ENCODE measurements around the gene CYBC1. TPM values are rescaled to one million over a fixed set of nuclear protein-coding genes. Genes with fewer than 3 reads are reported as not detected.
A peak's percentile ranks its signal among the peaks of the same experiment; 100 is the strongest.

CYBC1 gene
- total and polyA plus RNA-seq, 9 of the 15 experiments (the other 6 are each of a cell fraction or from before 2014, with no cell fraction given): 1.3 to 71.8 (median 49.9) TPM

DNA sequence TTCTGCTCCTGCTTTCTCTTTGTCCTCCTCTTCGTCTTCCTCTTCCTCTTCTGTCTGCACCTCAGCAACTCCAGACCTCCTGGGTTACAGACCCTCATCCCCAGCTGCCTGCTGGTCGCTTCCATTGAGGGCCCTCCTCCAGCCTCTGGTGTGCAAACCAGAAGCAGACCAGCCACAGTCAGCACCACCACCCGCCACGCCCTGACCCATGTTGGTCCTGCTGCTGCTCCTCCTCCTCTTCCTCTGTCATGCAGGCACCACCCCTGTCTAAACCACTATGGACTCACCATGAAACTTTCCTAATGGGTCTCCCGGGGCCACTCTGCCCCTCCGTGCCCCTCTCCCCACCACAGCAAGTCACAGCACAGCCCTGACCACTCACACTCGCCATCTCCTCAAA is 20.7 kb downstream of the CYBC1 start:
- ATAC-seq: peak; percentile 42; the same call in 2 of the 3 replicates
- intact Hi-C loops (cut with micrococcal nuclease): no loop called here
- WGBS (ENCODE audit: insufficient coverage, low coverage, missing lambda C conversion rate): 38% methylated on average over 5 of the region's 7 CpGs

More for the DNA sequence above, 20.7 kb downstream of the CYBC1 start:
- FAIRE-seq: no peak
- Histone ChIP-seq H3K9ac (ENCODE audit: insufficient read depth in 1 of 2, low read depth in 2 of 2, low read length in 2 of 2) (peak overlapping the region in 1 of 2 experiments; percentile 79; a peak in 2 of 4 replicates), H3K4me1 (replicated peaks in 1 of 2; ENCODE audit: control insufficient read depth in 2 of 2, insufficient read depth in 2 of 2, low read length in 2 of 2) (peaks cover 0 to 24% of the 10 kb centered on the region in 2 experiments; a peak in 2 of 5 replicates), H2AFZ (ENCODE audit: low read depth, low read length) (no peak overlapping the region), H3K36me3 (ENCODE audit: control insufficient read depth, insufficient read depth, low read length) (no peaks in the 10 kb centered on the region), H3K27me3 (ENCODE audit: control insufficient read depth in 2 of 2, insufficient read depth in 2 of 2, low read length in 2 of 2) (no peaks in the 10 kb centered on the region), H3K4me3 (no peak overlapping the region), H4K20me1 (replicated peaks; ENCODE audit: control insufficient read depth, insufficient read depth, low read length) (no peaks in the 10 kb centered on the region), H3K9me3 (replicated peaks; ENCODE audit: control insufficient read depth, insufficient read depth, low read depth, low read length) (no peaks in the 10 kb centered on the region), H3K27ac (ENCODE audit: extremely low read depth, low read depth, low read length) (no peak overlapping the region), H3K9me1 (ENCODE audit: control insufficient read depth, insufficient read depth, low read length) (no peaks in the 10 kb centered on the region), H3K79me2 (ENCODE audit: control insufficient read depth, insufficient read depth, low read length) (no peaks in the 10 kb centered on the region), H3K4me2 (ENCODE audit: insufficient read depth, low read length) (no peak overlapping the region)
- DNase-seq (ENCODE audit: extremely low read depth in 1 of 4, low spot score in 3 of 4): no peak
- TF ChIP-seq PHF20 (IDR thresholded peaks at IDR 0.05; ENCODE audit: partially characterized antibody) (no peak), CREBBP (IDR thresholded peaks at IDR 0.05; ENCODE audit: low read depth, low read length) (no peak), TSC22D4 (tag; IDR thresholded peaks at IDR 0.05) (no peak), PHTF2 (CRISPR knock-in tag; IDR thresholded peaks at IDR 0.05) (no peak), ZNF146 (CRISPR knock-in tag; IDR thresholded peaks at IDR 0.05; ENCODE audit: unreplicated experiment) (no peak), RBM34 (IDR thresholded peaks at IDR 0.05; ENCODE audit: borderline replicate concordance, insufficient read depth, low read length) (no peak), ZNF274 (IDR thresholded peaks at IDR 0.05; ENCODE audit: borderline replicate concordance, low read depth, low read length) (no peak), ESRRA (IDR thresholded peaks at IDR 0.05; ENCODE audit: borderline replicate concordance, low read depth) (no peak), PRPF4 (IDR thresholded peaks at IDR 0.05; ENCODE audit: insufficient read depth, low read depth, low read length, poor library complexity, severe bottlenecking) (no peak), TAF15 (IDR thresholded peaks at IDR 0.05; ENCODE audit: low read depth, low read length) (no peak), ZNF140 (CRISPR knock-in tag; IDR thresholded peaks at IDR 0.05) (no peak), SRF (CRISPR knock-in tag; IDR thresholded peaks at IDR 0.05) (no peak)
- TF ChIP-seq, protein P1, sequence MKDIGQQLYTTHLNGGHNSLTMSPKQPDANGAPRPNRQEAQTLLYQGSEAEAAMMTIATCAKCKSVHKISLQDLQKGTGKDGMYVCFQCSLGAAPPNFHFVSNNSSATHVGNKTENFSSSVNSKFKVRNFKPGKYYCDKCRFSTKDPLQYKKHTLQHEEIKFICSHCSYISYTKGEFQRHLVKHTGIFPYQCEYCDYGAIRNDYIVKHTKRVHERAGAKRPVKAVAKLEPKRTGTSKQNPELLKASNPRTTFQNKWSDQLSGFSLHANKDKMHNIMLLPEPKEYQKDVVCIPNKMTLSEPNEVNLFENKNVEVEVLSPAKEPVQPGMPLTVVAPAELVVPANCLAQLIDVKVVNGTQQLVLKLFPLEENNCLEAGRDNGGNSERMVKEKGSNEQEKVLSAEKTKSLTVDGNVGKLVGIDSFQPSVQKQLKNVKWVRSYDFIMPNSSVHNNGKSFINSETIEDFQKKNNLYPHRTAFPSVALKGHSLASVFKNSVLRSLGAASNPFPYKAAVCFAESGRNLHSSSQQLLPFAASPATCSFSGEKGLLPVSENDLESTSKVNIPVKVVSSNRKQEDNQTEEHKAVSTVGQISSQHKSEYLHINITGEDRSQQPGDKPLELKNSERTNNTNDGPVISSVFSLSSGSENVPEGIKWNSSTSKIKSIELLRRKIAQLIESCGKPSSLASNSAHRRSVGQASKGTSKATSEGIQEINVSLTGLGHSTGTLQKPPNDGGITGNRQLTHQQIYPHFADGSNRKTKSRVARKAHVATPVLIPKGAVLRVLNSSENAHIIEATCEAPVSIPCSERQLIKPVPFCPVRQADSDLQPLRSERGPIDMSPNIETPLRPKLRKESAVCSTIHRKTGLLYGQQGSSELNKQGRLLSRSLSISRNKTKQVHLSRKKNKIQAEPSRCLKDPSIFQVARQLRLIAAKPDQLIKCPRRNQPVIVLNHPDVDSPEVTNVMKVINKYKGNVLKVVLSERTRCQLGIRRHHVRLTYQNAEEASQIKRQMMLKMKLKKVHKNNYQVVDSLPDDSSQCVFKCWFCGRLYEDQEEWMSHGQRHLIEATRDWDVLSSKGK (CRISPR knock-in tag; IDR thresholded peaks at IDR 0.05): no peak
- TF ChIP-seq, protein P2, sequence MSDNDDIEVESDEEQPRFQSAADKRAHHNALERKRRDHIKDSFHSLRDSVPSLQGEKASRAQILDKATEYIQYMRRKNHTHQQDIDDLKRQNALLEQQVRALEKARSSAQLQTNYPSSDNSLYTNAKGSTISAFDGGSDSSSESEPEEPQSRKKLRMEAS (CRISPR knock-in tag; IDR thresholded peaks at IDR 0.05): no peak
- ChIA-PET CTCF (ENCODE audit: low intra/inter-chr PET ratio) (interaction anchor here (0.5 kb wide), 1 partner anchor 83 kb away, joined by 3 read pairs; no protein-coding TSS in a partner anchor), POLR2A (interaction anchor here (0.6 kb wide), 1 partner anchor 1123 kb away, joined by 3 read pairs; no protein-coding TSS in a partner anchor)
- no TSS peak for BruUV-seq (replicated peaks)
- in situ Hi-C loops (cut with MboI): no loop called here

Measured in K562 (cell line).